GM21576 (cell line): ENCODE measurements around the gene ATP5MG.
"Not testable (repeated sequence)": the region's sequence is repeated elsewhere in the genome, so short reads cannot be mapped to it uniquely, and the experiment has no call there.

ENCODE experiments used
- ATAC-seq: cut with Tn5 transposase; IDR thresholded peaks from one replicate; pipeline ENCODE4 v1.9.1; 2021; ENCODE audit warnings: mild to moderate bottlenecking, moderate library complexity; ENCODE audit not compliant: unreplicated experiment

Gene ATP5MG

GRCh38 chr11:118401151-118401879, at the start of gene ATP5MG:
TSS of gene ATP5MG (plus strand) at chr11:118401606. CDS start at chr11:118401666, 60 bp downstream.
- peak; percentile 52 for ATAC-seq

GRCh38 chr11:118353084-118353710, 48.2 kb upstream of the ATP5MG start:
- no peak for ATAC-seq

GRCh38 chr11:118358071-118358470, 43.3 kb upstream of the ATP5MG start:
- ATAC-seq: no peak

GRCh38 chr11:118359295-118359958, 42.0 kb upstream of the ATP5MG start, which contains the start of gene UBE4A:
TSS of gene UBE4A (plus strand) at chr11:118359600. CDS start at chr11:118365081, 5,481 bp downstream.
- ATAC-seq: peak; percentile 85

- ATAC-seq: no peak
Measured at GRCh38 chr11:118364956-118365615, 36.3 kb upstream of the ATP5MG start.

- ATAC-seq: no peak
Measured at GRCh38 chr11:118366287-118366686, 35.1 kb upstream of the ATP5MG start.

GRCh38 chr11:118370774-118371173, 30.6 kb upstream of the ATP5MG start:
- no peak for ATAC-seq

- no peak for ATAC-seq
Measured at GRCh38 chr11:118373263-118373662, 28.1 kb upstream of the ATP5MG start.

- no peak for ATAC-seq
Measured at GRCh38 chr11:118373871-118374270, 27.5 kb upstream of the ATP5MG start.

- no peak for ATAC-seq
Measured at GRCh38 chr11:118374729-118375128, 26.7 kb upstream of the ATP5MG start.

- ATAC-seq: no peak
Measured at GRCh38 chr11:118375978-118376377, 25.4 kb upstream of the ATP5MG start.

- no peak for ATAC-seq
Measured at GRCh38 chr11:118379497-118379896, 21.9 kb upstream of the ATP5MG start.

GRCh38 chr11:118380571-118380970, 20.8 kb upstream of the ATP5MG start:
- ATAC-seq: no peak

- ATAC-seq: no peak
Measured at GRCh38 chr11:118382954-118383353, 18.5 kb upstream of the ATP5MG start.

- ATAC-seq: no peak
Measured at GRCh38 chr11:118383657-118384056, 17.7 kb upstream of the ATP5MG start.

GRCh38 chr11:118396097-118396501, 5.3 kb upstream of the ATP5MG start:
- ATAC-seq: no peak

- no peak for ATAC-seq
Measured at GRCh38 chr11:118397448-118397847, 4.0 kb upstream of the ATP5MG start.

GRCh38 chr11:118398791-118399559, 2.4 kb upstream of the ATP5MG start:
- peak; percentile 48 for ATAC-seq

- peak; percentile 19 for ATAC-seq
Measured at GRCh38 chr11:118401880-118402590, 629 bp downstream of the ATP5MG start.

GRCh38 chr11:118402594-118402993, 1.2 kb downstream of the ATP5MG start:
- not testable (repeated sequence) for ATAC-seq
